Fibroblast of pulmonary artery (primary cell): ENCODE measurements around the gene ARRDC3.
"Not testable (repeated sequence)": the region's sequence is repeated elsewhere in the genome, so short reads cannot be mapped to it uniquely, and the experiment has no call there.

ENCODE experiments used
- DNase-seq: peaks from one replicate; pipeline ENCODE4 v3.0.0-alpha.2; 2010; ENCODE audit warnings: low read depth
- H3K4me3 ChIP-seq: replicated peaks from 2 replicates; pipeline ENCODE4 v1.5.1; 2011; ENCODE audit warnings: low read depth, mild to moderate bottlenecking, control low read depth, low read length, moderate library complexity
- TF ChIP-seq, protein P1 (sequence below): IDR thresholded peaks from 2 replicates; pipeline ENCODE4 v1.5.1; 2011; ENCODE audit warnings: mild to moderate bottlenecking, control low read depth, low read length, inconsistent platforms; ENCODE audit errors: missing control alignments

ARRDC3 gene

DNA sequence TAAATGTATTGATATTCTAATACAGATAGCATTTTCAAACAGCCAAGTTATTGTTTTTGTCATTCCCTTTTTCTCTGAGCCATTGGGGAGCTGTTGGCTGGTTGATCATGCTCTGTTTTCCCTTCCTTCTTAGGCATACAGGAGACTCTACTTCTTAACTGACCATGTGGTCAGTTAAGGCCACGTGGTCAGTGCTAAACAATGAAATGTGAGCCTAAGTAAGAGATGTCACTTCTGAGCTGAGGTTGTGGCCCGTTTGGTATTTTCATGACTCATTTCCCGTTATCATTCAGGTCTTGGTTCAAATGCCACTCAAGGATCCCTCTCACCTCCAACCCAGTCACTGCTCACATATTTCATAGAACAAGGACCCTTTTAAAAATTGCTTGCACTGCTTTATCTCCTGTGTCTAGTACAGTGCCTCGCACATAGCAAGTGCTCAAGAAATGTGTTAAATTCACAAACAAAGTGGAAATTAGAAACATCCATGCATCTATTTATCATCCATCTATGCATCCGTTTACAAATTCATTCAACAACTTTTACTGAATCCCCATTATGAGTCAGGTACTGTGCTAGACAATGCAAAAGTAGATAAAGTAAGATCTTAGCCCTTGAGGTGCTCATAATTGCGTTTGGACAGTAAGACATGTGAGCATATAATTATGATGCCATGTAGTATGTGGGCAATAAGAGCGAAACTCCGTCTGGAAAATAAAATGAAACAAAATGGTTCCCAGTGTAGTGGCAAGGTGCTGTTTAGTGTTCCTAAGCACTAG, 50.7 kb downstream of the ARRDC3 start:
- TF ChIP-seq, protein P1, sequence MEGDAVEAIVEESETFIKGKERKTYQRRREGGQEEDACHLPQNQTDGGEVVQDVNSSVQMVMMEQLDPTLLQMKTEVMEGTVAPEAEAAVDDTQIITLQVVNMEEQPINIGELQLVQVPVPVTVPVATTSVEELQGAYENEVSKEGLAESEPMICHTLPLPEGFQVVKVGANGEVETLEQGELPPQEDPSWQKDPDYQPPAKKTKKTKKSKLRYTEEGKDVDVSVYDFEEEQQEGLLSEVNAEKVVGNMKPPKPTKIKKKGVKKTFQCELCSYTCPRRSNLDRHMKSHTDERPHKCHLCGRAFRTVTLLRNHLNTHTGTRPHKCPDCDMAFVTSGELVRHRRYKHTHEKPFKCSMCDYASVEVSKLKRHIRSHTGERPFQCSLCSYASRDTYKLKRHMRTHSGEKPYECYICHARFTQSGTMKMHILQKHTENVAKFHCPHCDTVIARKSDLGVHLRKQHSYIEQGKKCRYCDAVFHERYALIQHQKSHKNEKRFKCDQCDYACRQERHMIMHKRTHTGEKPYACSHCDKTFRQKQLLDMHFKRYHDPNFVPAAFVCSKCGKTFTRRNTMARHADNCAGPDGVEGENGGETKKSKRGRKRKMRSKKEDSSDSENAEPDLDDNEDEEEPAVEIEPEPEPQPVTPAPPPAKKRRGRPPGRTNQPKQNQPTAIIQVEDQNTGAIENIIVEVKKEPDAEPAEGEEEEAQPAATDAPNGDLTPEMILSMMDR: no peak
- peak; percentile 58 for DNase-seq
- H3K4me3 ChIP-seq: no peak overlapping the region

- DNase-seq: no peak
- TF ChIP-seq, protein P1: no peak
- no peak overlapping the region for H3K4me3 ChIP-seq
These were observed 51.4 kb downstream of the ARRDC3 start for GRCh38 chr5:91331705-91332104.

- TF ChIP-seq, protein P1: no peak
- no peak for DNase-seq
- no peak overlapping the region for H3K4me3 ChIP-seq
These were observed 53.8 kb downstream of the ARRDC3 start for GRCh38 chr5:91329283-91329682.

- DNase-seq: no peak
- TF ChIP-seq, protein P1: no peak
- no peak overlapping the region for H3K4me3 ChIP-seq
These were observed 54.4 kb downstream of the ARRDC3 start for GRCh38 chr5:91328743-91329142.

GRCh38 chr5:91322981-91323380, 60.1 kb downstream of the ARRDC3 start:
- DNase-seq, H3K4me3 ChIP-seq: not testable (repeated sequence)

GRCh38 chr5:91319667-91320066, 63.5 kb downstream of the ARRDC3 start:
- no peak overlapping the region for H3K4me3 ChIP-seq
- TF ChIP-seq, protein P1: no peak
- no peak for DNase-seq

DNA sequence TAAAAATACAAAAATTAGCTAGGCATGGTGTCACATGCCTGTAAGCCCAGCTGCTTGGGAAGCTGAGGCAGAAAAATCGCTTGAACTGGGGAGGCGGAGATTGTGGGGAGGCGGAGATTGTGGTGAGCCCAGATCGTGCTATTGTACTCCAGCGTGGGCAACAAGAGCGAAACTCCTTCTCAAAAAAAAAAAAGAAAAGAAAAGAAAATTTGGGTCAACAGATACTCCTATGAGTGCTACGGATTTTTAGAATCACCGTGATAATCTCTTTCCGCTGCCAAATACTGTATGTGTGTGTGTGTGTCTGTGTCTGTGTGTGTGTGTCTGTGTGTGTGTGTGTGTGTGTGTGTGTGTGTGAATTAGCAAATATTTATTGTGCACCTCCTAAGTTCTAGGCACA, 64.4 kb downstream of the ARRDC3 start:
- TF ChIP-seq, protein P1: no peak
- no peak for DNase-seq
- H3K4me3 ChIP-seq: no peak overlapping the region
